OCI-LY3 (cell line): ENCODE results near the gene KRT85.

Experiments used
- H2AFZ ChIP-seq: fragments of 200-600, 300-600 bp; shearing (Covaris generic); 2 replicates; pipeline ENCODE4 v1.6.0; 2014; ENCODE audit warnings: antibody characterized with exemption, low read depth, low read length
- H3K27ac ChIP-seq: fragments of 200-600, 300-600 bp; sonication (generic); 2 replicates; pipeline ENCODE4 v1.5.1; 2014; ENCODE audit warnings: mild to moderate bottlenecking, low read length, moderate library complexity, mixed read lengths
- H3K27me3 ChIP-seq: fragments of 200-600, 300-600 bp; sonication (generic); 2 replicates; pipeline ENCODE4 v1.6.1; 2014; ENCODE audit warnings: low read depth, low read length, mixed read lengths
- H3K36me3 ChIP-seq: fragments of 200-600, 300-600 bp; sonication (generic); replicated peaks from 2 replicates; pipeline ENCODE3; 2014; ENCODE audit warnings: low read depth, low read length, mixed read lengths
- H3K4me1 ChIP-seq: fragments of 300-600, 200-600 bp; sonication (generic); 2 replicates; pipeline ENCODE4 v1.6.1; 2014; ENCODE audit warnings: low read length, mixed read lengths
- H3K4me2 ChIP-seq: fragments of 200-600, 300-600 bp; sonication (generic); 2 replicates; pipeline ENCODE4 v1.6.1; 2014; ENCODE audit warnings: low read length, mixed read lengths
- H3K4me3 ChIP-seq: fragments of 300-600, 200-600 bp; sonication (generic); 2 replicates; pipeline ENCODE4 v1.5.1; 2014; ENCODE audit warnings: antibody characterized with exemption, mild to moderate bottlenecking, low read length, moderate library complexity
- H3K79me2 ChIP-seq: fragments of 300-600, 200-600 bp; shearing (Covaris generic); 2 replicates; pipeline ENCODE4 v1.6.1; 2014; ENCODE audit warnings: mild to moderate bottlenecking, low read length, mixed read lengths
- H3K9ac ChIP-seq: fragments of 300-600, 200-600 bp; shearing (Covaris generic); 2 replicates; pipeline ENCODE4 v1.6.0; 2014; ENCODE audit warnings: mild to moderate bottlenecking, low read length, moderate library complexity
- H3K9me3 ChIP-seq: fragments of 200-600, 300-600 bp; shearing (Covaris generic); 2 replicates; pipeline ENCODE4 v1.6.1; 2014; ENCODE audit warnings: low read length, mixed read lengths; ENCODE audit not compliant: insufficient read depth
- H4K20me1 ChIP-seq: fragments of 200-600, 300-600 bp; sonication (generic); 2 replicates; pipeline ENCODE4 v1.6.1; 2016; ENCODE audit warnings: low read length, mixed read lengths; ENCODE audit not compliant: insufficient read depth
- CTCF ChIP-seq: fragments of 200-600, 300-600 bp; sonication (generic); IDR thresholded peaks from 2 replicates; pipeline ENCODE4 v1.5.1; 2014; ENCODE audit warnings: antibody characterized with exemption, low read length, low read depth
- EZH2phosphoT487 ChIP-seq: fragments of 200-600 bp; shearing (Covaris generic); IDR thresholded peaks from 2 replicates; pipeline ENCODE4 v1.6.1; 2018; ENCODE audit warnings: antibody characterized with exemption, mixed run types, low read depth

Gene KRT85

GRCh38 chr12:52310622-52311284, 56.5 kb downstream of the KRT85 start:
- Histone ChIP-seq H3K27me3 (peaks cover 40% of the 10 kb centered on the region), H3K27ac (no peak overlapping the region)

More at GRCh38 chr12:52310622-52311284, 56.5 kb downstream of the KRT85 start:
- no peak overlapping the region for H3K9ac ChIP-seq
- TF ChIP-seq EZH2phosphoT487 (no peak), CTCF (no peak)
- no peaks in the 10 kb centered on the region for H3K9me3 ChIP-seq
- H4K20me1 ChIP-seq = no peaks in the 10 kb centered on the region
- H3K79me2 ChIP-seq = no peaks in the 10 kb centered on the region
- no peaks in the 10 kb centered on the region for H3K36me3 ChIP-seq
- no peak overlapping the region for H3K4me3 ChIP-seq
- H3K4me1 ChIP-seq = no peaks in the 10 kb centered on the region
- H2AFZ ChIP-seq = no peak overlapping the region
- no peak overlapping the region for H3K4me2 ChIP-seq
